Trophoblast cell (in vitro differentiated cells and primary cell): Measurements from ENCODE around the gene AKAP6.

Experiments used
- DNase-seq, 2 donors: peaks; one replicate each; pipeline ENCODE4 v3.0.0-alpha.2; 2016
- H2AFZ ChIP-seq: 2 replicates; pipeline ENCODE4 v1.6.1; 2013; ENCODE audit warnings: low read length, moderate library complexity, mild to moderate bottlenecking; ENCODE audit not compliant: insufficient read depth, poor library complexity
- H2AK5ac ChIP-seq: 2 replicates; pipeline ENCODE4 v1.6.1; 2013; ENCODE audit warnings: mild to moderate bottlenecking, low read length
- H2BK120ac ChIP-seq: 2 replicates; pipeline ENCODE4 v1.6.1; 2013; ENCODE audit warnings: low read length, mild to moderate bottlenecking, moderate library complexity; ENCODE audit not compliant: insufficient read depth, poor library complexity
- H2BK12ac ChIP-seq: 2 replicates; pipeline ENCODE4 v1.6.1; 2013; ENCODE audit warnings: mild to moderate bottlenecking, low read length, moderate library complexity
- H2BK5ac ChIP-seq: 2 replicates; pipeline ENCODE4 v1.6.1; 2013; ENCODE audit warnings: low read length, low read depth, moderate library complexity, mild to moderate bottlenecking; ENCODE audit not compliant: poor library complexity
- H3K14ac ChIP-seq: 2 replicates; pipeline ENCODE4 v1.6.1; 2013; ENCODE audit warnings: mild to moderate bottlenecking, low read length
- H3K18ac ChIP-seq: 2 replicates; pipeline ENCODE4 v1.6.1; 2013; ENCODE audit warnings: mild to moderate bottlenecking, low read length
- H3K23ac ChIP-seq: 2 replicates; pipeline ENCODE4 v1.6.1; 2013; ENCODE audit warnings: low read length
- H3K27ac ChIP-seq: 2 replicates; pipeline ENCODE4 v1.5.1; 2013; ENCODE audit warnings: low read depth, mild to moderate bottlenecking, inconsistent platforms, low read length, moderate library complexity
- H3K27me3 ChIP-seq: 2 replicates; pipeline ENCODE4 v1.6.1; 2013; ENCODE audit warnings: inconsistent platforms, mild to moderate bottlenecking, low read length, moderate library complexity; ENCODE audit not compliant: insufficient read depth
- H3K36me3 ChIP-seq, 2 experiments: 1 replicate in 1 of 2; 2 replicates in 1 of 2; pipeline ENCODE4 v1.6.1; 2013; ENCODE audit warnings: low read length in 2 of 2, mild to moderate bottlenecking in 2 of 2, moderate library complexity in 1 of 2; ENCODE audit not compliant: insufficient read depth in 2 of 2, control insufficient read depth in 1 of 2
- H3K4ac ChIP-seq: 2 replicates; pipeline ENCODE4 v1.6.1; 2013; ENCODE audit warnings: low read depth, mild to moderate bottlenecking, low read length, moderate library complexity
- H3K4me1 ChIP-seq, 2 experiments: 1 replicate in 1 of 2; 2 replicates in 1 of 2; pipeline ENCODE4 v1.6.1; 2013; ENCODE audit warnings: low read length in 2 of 2, mild to moderate bottlenecking in 2 of 2, moderate library complexity in 1 of 2; ENCODE audit not compliant: insufficient read depth in 2 of 2, control insufficient read depth in 1 of 2
- H3K4me2 ChIP-seq: 2 replicates; pipeline ENCODE4 v1.6.1; 2013; ENCODE audit warnings: inconsistent platforms, mild to moderate bottlenecking, low read length, moderate library complexity
- H3K4me3 ChIP-seq: 2 replicates; pipeline ENCODE4 v1.5.1; 2013; ENCODE audit warnings: mild to moderate bottlenecking, low read depth, low read length, inconsistent platforms
- H3K79me1 ChIP-seq: one replicate; pipeline ENCODE4 v1.6.1; 2013; ENCODE audit warnings: low read length
- H3K79me2 ChIP-seq: 2 replicates; pipeline ENCODE4 v1.6.1; 2013; ENCODE audit warnings: low read length, mild to moderate bottlenecking; ENCODE audit not compliant: control insufficient read depth, insufficient read depth, poor library complexity
- H3K9ac ChIP-seq: 2 replicates; pipeline ENCODE4 v1.6.1; 2013; ENCODE audit warnings: mild to moderate bottlenecking, low read length
- H3K9me3 ChIP-seq: 2 replicates; pipeline ENCODE4 v1.6.1; 2013; ENCODE audit warnings: low read depth, mild to moderate bottlenecking, control low read depth, inconsistent platforms, low read length; ENCODE audit not compliant: insufficient read depth
- H4K12ac ChIP-seq: 2 replicates; pipeline ENCODE4 v1.6.1; 2013; ENCODE audit warnings: low read depth, mild to moderate bottlenecking, low read length, moderate library complexity
- H4K8ac ChIP-seq: 2 replicates; pipeline ENCODE4 v1.6.1; 2013; ENCODE audit warnings: low read depth, mild to moderate bottlenecking, low read length, moderate library complexity
- H4K91ac ChIP-seq: one replicate; pipeline ENCODE4 v1.6.1; 2013; ENCODE audit warnings: low read depth, mild to moderate bottlenecking, low read length, moderate library complexity
- WGBS: extraction: QIAGEN DNeasy Blood & Tissue Kit; methylation state at CpG from one replicate; pipeline ENCODE4 v1.1.7; 2013; ENCODE audit warnings: missing lambda C conversion rate; ENCODE audit not compliant: insufficient read length, insufficient coverage; ENCODE audit errors: extremely low coverage; 5-methylcytosine and 5-hydroxymethylcytosine counted together

AKAP6 gene

DNA sequence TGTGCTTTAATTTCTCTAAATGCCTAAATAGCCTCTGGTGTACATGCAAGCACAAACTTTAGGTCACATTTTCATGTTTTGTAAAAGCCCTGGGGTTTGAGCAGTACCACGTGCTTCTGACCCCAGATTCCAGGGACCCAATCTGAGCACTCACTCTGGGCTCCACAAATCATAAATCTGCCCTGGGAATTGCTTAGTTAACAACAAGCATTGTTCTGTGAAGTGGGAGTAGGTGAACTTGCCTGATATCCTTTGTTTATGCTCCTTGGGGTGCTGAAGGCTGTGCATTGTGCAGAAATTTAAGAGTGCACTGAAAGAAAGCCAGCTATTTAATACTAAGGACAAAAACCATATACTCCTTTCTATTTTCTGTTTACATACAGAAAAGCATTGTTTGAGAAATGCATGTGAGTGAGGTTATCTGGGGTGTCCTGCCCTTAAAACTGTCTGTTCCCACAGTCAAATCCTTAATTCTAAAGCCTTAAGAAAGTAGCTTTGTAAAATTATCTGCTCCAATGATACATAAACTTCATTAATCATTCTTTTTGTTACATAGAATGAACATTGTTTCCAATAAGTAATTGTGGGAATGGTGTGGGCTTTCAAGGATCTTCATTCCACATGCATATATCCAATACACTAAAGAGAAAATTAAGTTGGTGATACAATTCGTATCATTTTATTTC lies 351.0 kb downstream of the AKAP6 start:
- DNase-seq, result no peak
- Histone ChIP-seq H3K4me3 (no peak overlapping the region), H4K12ac (no peak overlapping the region), H3K4me1 (no peaks in the 10 kb centered on the region), H3K79me2 (no peaks in the 10 kb centered on the region), H3K9ac (no peak overlapping the region), H2BK12ac (no peak overlapping the region), H2BK5ac (no peak overlapping the region), H3K9me3 (no peaks in the 10 kb centered on the region), H3K23ac (no peak overlapping the region), H3K27ac (no peak overlapping the region), H3K14ac (no peak overlapping the region), H3K27me3 (no peaks in the 10 kb centered on the region), H2BK120ac (no peak overlapping the region), H2AFZ (no peak overlapping the region), H4K91ac (no peak overlapping the region), H3K79me1 (no peaks in the 10 kb centered on the region), H3K4me2 (no peak overlapping the region), H3K4ac (no peak overlapping the region), H2AK5ac (no peak overlapping the region), H3K18ac (no peak overlapping the region), H3K36me3 (no peaks in the 10 kb centered on the region), H4K8ac (no peak overlapping the region)
- WGBS, result no CpG with 5 or more reads among the region's 2 CpGs

DNA sequence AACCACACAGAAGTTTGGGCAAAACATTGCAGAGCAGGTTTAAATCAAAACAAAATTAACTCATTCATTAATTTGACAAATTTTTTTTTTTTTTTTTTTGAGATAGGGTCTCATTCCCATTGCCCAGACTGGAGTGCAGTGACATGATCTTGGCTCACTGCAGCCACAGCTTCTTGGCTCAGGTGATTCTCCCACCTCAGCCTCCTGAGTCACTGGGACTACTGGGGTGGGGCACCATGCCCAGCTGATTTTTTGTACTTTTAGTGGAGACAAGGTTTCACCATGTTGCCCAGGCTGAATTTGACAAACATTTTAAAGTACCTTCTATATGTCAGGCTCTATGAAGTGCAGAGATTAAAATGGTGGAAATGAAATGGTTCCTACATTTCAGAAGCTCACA lies 352.5 kb downstream of the AKAP6 start:
- Histone ChIP-seq H4K91ac (no peak overlapping the region), H3K4ac (no peak overlapping the region), H4K12ac (no peak overlapping the region), H3K36me3 (no peaks in the 10 kb centered on the region), H2BK12ac (no peak overlapping the region), H3K4me2 (no peak overlapping the region), H3K4me3 (no peak overlapping the region), H2AK5ac (no peak overlapping the region), H3K18ac (no peak overlapping the region), H3K23ac (no peak overlapping the region), H3K14ac (no peak overlapping the region), H4K8ac (no peak overlapping the region), H3K9ac (no peak overlapping the region), H2BK120ac (no peak overlapping the region), H3K9me3 (no peaks in the 10 kb centered on the region), H3K79me2 (no peaks in the 10 kb centered on the region), H3K27me3 (no peaks in the 10 kb centered on the region), H2AFZ (no peak overlapping the region), H2BK5ac (no peak overlapping the region), H3K79me1 (no peaks in the 10 kb centered on the region), H3K27ac (no peak overlapping the region), H3K4me1 (no peaks in the 10 kb centered on the region)
- no peak for DNase-seq

DNA sequence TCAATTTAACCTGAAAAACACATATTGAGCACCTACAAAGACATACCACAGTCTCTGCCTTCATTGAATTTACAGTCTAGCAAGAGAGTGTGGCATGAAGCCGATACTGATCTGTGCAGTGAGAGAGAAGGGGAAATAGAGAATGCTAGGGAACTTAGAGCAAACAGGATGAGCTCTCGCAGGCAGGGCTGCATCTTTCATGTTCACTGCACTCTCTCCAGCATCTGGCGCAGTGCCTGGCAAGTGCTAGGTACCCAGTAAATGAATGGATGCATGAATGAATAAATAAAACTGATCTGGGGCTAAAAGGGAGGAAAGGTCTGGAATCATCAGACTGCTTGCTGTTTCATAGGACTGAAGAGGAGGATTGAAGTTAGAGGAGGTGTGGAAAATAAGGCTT lies 353.1 kb downstream of the AKAP6 start:
- H3K36me3 ChIP-seq, result no peaks in the 10 kb centered on the region
- H2AFZ ChIP-seq, result no peak overlapping the region
- WGBS, result no CpG with 5 or more reads among the region's 3 CpGs
- no peaks in the 10 kb centered on the region for H3K4me1 ChIP-seq
- no peak overlapping the region for H3K9ac ChIP-seq
- H3K23ac ChIP-seq, result no peak overlapping the region
- H3K4me2 ChIP-seq, result no peak overlapping the region
- no peak overlapping the region for H4K8ac ChIP-seq
- no peak overlapping the region for H2BK12ac ChIP-seq
- no peaks in the 10 kb centered on the region for H3K27me3 ChIP-seq
- H4K12ac ChIP-seq, result no peak overlapping the region
- DNase-seq, result no peak
- H2AK5ac ChIP-seq, result no peak overlapping the region
- H3K27ac ChIP-seq, result no peak overlapping the region
- no peak overlapping the region for H3K14ac ChIP-seq
- H2BK120ac ChIP-seq, result no peak overlapping the region
- no peak overlapping the region for H3K4me3 ChIP-seq
- no peak overlapping the region for H4K91ac ChIP-seq
- H3K79me1 ChIP-seq, result no peaks in the 10 kb centered on the region
- no peaks in the 10 kb centered on the region for H3K9me3 ChIP-seq
- H3K18ac ChIP-seq, result no peak overlapping the region
- no peak overlapping the region for H3K4ac ChIP-seq
- H2BK5ac ChIP-seq, result no peak overlapping the region
- H3K79me2 ChIP-seq, result no peaks in the 10 kb centered on the region

DNA sequence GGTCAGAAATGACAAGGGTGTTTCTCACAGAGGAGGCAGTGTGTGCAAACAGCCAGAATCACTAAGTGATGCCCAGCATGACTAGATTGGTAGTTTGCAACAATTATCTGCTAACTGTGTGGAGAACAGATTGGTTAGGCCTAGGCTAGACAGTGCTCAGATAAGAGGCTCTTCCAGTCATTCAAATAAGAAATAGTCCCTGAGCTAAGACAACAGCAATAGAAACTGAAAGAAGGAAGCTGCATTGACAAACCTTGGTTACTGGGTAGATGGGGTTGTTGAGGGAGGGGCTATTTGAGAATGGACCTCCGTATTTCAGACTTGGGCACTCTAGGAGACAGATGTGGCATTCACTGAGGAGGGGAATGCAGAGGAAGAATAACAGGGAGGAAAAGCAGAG lies 354.6 kb downstream of the AKAP6 start:
- Histone ChIP-seq H3K79me2 (no peaks in the 10 kb centered on the region), H2AFZ (no peak overlapping the region), H3K18ac (no peak overlapping the region), H3K36me3 (no peaks in the 10 kb centered on the region), H2BK120ac (no peak overlapping the region), H3K79me1 (no peaks in the 10 kb centered on the region), H3K23ac (no peak overlapping the region), H2AK5ac (no peak overlapping the region), H3K4me1 (no peaks in the 10 kb centered on the region), H3K9ac (no peak overlapping the region), H4K12ac (no peak overlapping the region), H4K8ac (no peak overlapping the region), H4K91ac (no peak overlapping the region), H3K27ac (no peak overlapping the region), H3K4ac (no peak overlapping the region), H3K9me3 (no peaks in the 10 kb centered on the region), H2BK5ac (no peak overlapping the region), H3K4me2 (no peak overlapping the region), H2BK12ac (no peak overlapping the region), H3K4me3 (no peak overlapping the region), H3K14ac (no peak overlapping the region), H3K27me3 (no peaks in the 10 kb centered on the region)
- WGBS, result no CpG with 5 or more reads among the region's 1 CpG
- no peak for DNase-seq
